Activated T-cell treated with anti-CD3 and anti-CD28 coated beads, Interleukin-2, amount 50 U/mL, for 72 hours (primary cell): ENCODE results near the gene PLIN4. TPM values are rescaled to one million over a fixed set of nuclear protein-coding genes. Genes with fewer than 3 reads are reported as not detected.
"Not testable (repeated sequence)": the region's sequence is repeated elsewhere in the genome, so short reads cannot be mapped to it uniquely, and the experiment has no call there.

Experiments used
- ATAC-seq, 2 donors: fragments of 150-1000 bp; cut with Tn5 transposase; replicated peaks in 1 of 2; 2 replicates each; pipeline ENCODE4 v1.10.0; 2021; ENCODE audit warnings: moderate library complexity in 2 of 2, mild to moderate bottlenecking in 1 of 2
- DNase-seq, 2 donors: peaks; one replicate each; pipeline ENCODE4 v3.0.0; 2021 to 2022; ENCODE audit warnings: mixed read lengths in 1 of 2
- H3K27ac Mint-ChIP-seq: one replicate; pipeline ENCODE4 v1.8.0; 2022; ENCODE audit warnings: mild to moderate bottlenecking, moderate library complexity, mixed read lengths
- H3K27me3 Mint-ChIP-seq: one replicate; pipeline ENCODE4 v1.8.0; 2022; ENCODE audit warnings: low read depth, mixed read lengths
- H3K36me3 Mint-ChIP-seq, 2 donors: one replicate each; pipeline ENCODE4 v1.8.0; 2022; ENCODE audit warnings: mixed read lengths in 2 of 2, mild to moderate bottlenecking in 1 of 2; ENCODE audit not compliant: insufficient read depth in 2 of 2
- H3K4me1 Mint-ChIP-seq: one replicate; pipeline ENCODE4 v1.8.0; 2022; ENCODE audit warnings: low read depth, mixed read lengths
- H3K4me3 Mint-ChIP-seq, 2 donors: one replicate each; pipeline ENCODE4 v1.8.0; 2022; ENCODE audit warnings: mild to moderate bottlenecking in 2 of 2, mixed read lengths in 2 of 2, moderate library complexity in 2 of 2
- H3K9me3 Mint-ChIP-seq, 2 donors: one replicate each; pipeline ENCODE4 v1.8.0; 2022; ENCODE audit warnings: mixed read lengths in 2 of 2
- total RNA-seq, 2 donors: library from RNA; stranded (reverse); gene quantifications; one replicate each; pipeline ENCODE4 v1.2.3, GENCODE V29; 2022

The PLIN4 gene
- total RNA-seq, 2 donors from 2014 or later, result 0.05 to 0.12 TPM

- peaks cover 13% of the 10 kb centered on the region for H3K27me3 Mint-ChIP-seq
- no peaks in the 10 kb centered on the region for H3K4me1 Mint-ChIP-seq
- peaks cover 4 to 5% of the 10 kb centered on the region in 2 donors for H3K9me3 Mint-ChIP-seq
- no peak overlapping the region for H3K4me3 Mint-ChIP-seq
- no peak overlapping the region for H3K27ac Mint-ChIP-seq
- ATAC-seq (no peak), DNase-seq (no peak)
- no peaks in the 10 kb centered on the region for H3K36me3 Mint-ChIP-seq
These were observed 35.5 kb upstream of the PLIN4 start for GRCh38 chr19:4553775-4554174.

- Mint-ChIP-seq H3K9me3 (peaks cover 4 to 5% of the 10 kb centered on the region in 2 donors), H3K27ac (no peak overlapping the region), H3K4me1 (no peaks in the 10 kb centered on the region), H3K27me3 (peaks cover 13% of the 10 kb centered on the region), H3K36me3 (no peaks in the 10 kb centered on the region), H3K4me3 (no peak overlapping the region)
- no peak for ATAC-seq
- no peak for DNase-seq
These were observed 34.9 kb upstream of the PLIN4 start for GRCh38 chr19:4553092-4553695.

- Mint-ChIP-seq H3K27ac (no peak overlapping the region), H3K36me3 (no peaks in the 10 kb centered on the region), H3K27me3 (peaks cover 13% of the 10 kb centered on the region), H3K4me1 (no peaks in the 10 kb centered on the region), H3K9me3 (peaks cover 4 to 5% of the 10 kb centered on the region in 2 donors), H3K4me3 (no peak overlapping the region)
- DNase-seq, result no peak
- ATAC-seq, result no peak
These were observed 34.2 kb upstream of the PLIN4 start for GRCh38 chr19:4552525-4552819.

- Mint-ChIP-seq H3K27me3 (peaks cover 13% of the 10 kb centered on the region), H3K4me3 (no peak overlapping the region)
These were observed 32.3 kb upstream of the PLIN4 start for GRCh38 chr19:4550479-4551050.

GRCh38 chr19:4550018-4550417, 31.7 kb upstream of the PLIN4 start:
- no peaks in the 10 kb centered on the region for H3K4me1 Mint-ChIP-seq
- no peak overlapping the region for H3K4me3 Mint-ChIP-seq
- peaks cover 13% of the 10 kb centered on the region for H3K27me3 Mint-ChIP-seq
- DNase-seq, result no peak
- peaks cover 4 to 5% of the 10 kb centered on the region in 2 donors for H3K9me3 Mint-ChIP-seq
- no peaks in the 10 kb centered on the region for H3K36me3 Mint-ChIP-seq
- no peak for ATAC-seq
- no peak overlapping the region for H3K27ac Mint-ChIP-seq

More at GRCh38 chr19:4550479-4551050, 32.3 kb upstream of the PLIN4 start:
- ATAC-seq (no peak), DNase-seq (no peak)
- H3K27ac Mint-ChIP-seq, result no peak overlapping the region
- no peaks in the 10 kb centered on the region for H3K36me3 Mint-ChIP-seq
- no peaks in the 10 kb centered on the region for H3K4me1 Mint-ChIP-seq
- peaks cover 4 to 5% of the 10 kb centered on the region in 2 donors for H3K9me3 Mint-ChIP-seq

- no peaks in the 10 kb centered on the region for H3K4me1 Mint-ChIP-seq
- ATAC-seq (no peak), DNase-seq (no peak)
- peaks cover 11% of the 10 kb centered on the region for H3K27me3 Mint-ChIP-seq
- H3K27ac Mint-ChIP-seq, result no peak overlapping the region
- H3K36me3 Mint-ChIP-seq, result no peaks in the 10 kb centered on the region
- H3K4me3 Mint-ChIP-seq, result no peak overlapping the region
- H3K9me3 Mint-ChIP-seq, result peaks cover 4 to 5% of the 10 kb centered on the region in 2 donors
These were observed 29.9 kb upstream of the PLIN4 start for GRCh38 chr19:4548238-4548584.

- Mint-ChIP-seq H3K9me3 (peaks cover 0 to 1% of the 10 kb centered on the region in 2 donors), H3K27me3 (peaks cover 5% of the 10 kb centered on the region), H3K4me3 (no peak overlapping the region), H3K4me1 (no peaks in the 10 kb centered on the region), H3K36me3 (no peaks in the 10 kb centered on the region), H3K27ac (no peak overlapping the region)
- ATAC-seq, result no peak
- DNase-seq, result no peak
These were observed 29.3 kb upstream of the PLIN4 start for GRCh38 chr19:4547303-4548237.

- peaks cover 1 to 4% of the 10 kb centered on the region in 2 donors for H3K36me3 Mint-ChIP-seq
- peaks cover 13% of the 10 kb centered on the region for H3K4me1 Mint-ChIP-seq
- H3K27me3 Mint-ChIP-seq, result no peaks in the 10 kb centered on the region
- peaks cover 1 to 2% of the 10 kb centered on the region in 2 donors for H3K9me3 Mint-ChIP-seq
- no peak overlapping the region for H3K4me3 Mint-ChIP-seq
- ATAC-seq (no peak), DNase-seq (no peak)
- no peak overlapping the region for H3K27ac Mint-ChIP-seq
These were observed 25.8 kb upstream of the PLIN4 start for GRCh38 chr19:4543842-4544647.

GRCh38 chr19:4542896-4543841, 24.9 kb upstream of the PLIN4 start:
- no peak overlapping the region for H3K27ac Mint-ChIP-seq
- H3K4me1 Mint-ChIP-seq, result peaks cover 15% of the 10 kb centered on the region
- H3K4me3 Mint-ChIP-seq, result no peak overlapping the region
- peaks cover 1 to 2% of the 10 kb centered on the region in 2 donors for H3K9me3 Mint-ChIP-seq
- H3K27me3 Mint-ChIP-seq, result no peaks in the 10 kb centered on the region
- DNase-seq (no peak), ATAC-seq (no peak)
- H3K36me3 Mint-ChIP-seq, result peaks cover 1 to 4% of the 10 kb centered on the region in 2 donors

GRCh38 chr19:4541806-4542145, 23.5 kb upstream of the PLIN4 start:
- not testable (repeated sequence) for H3K36me3 Mint-ChIP-seq, DNase-seq, H3K4me3 Mint-ChIP-seq, ATAC-seq, H3K27ac Mint-ChIP-seq, H3K27me3 Mint-ChIP-seq, H3K9me3 Mint-ChIP-seq
- H3K4me1 Mint-ChIP-seq, result peaks cover 15% of the 10 kb centered on the region

GRCh38 chr19:4541114-4541805, 23.0 kb upstream of the PLIN4 start:
- no peak for DNase-seq
- Mint-ChIP-seq H3K4me1 (peaks cover 15% of the 10 kb centered on the region), H3K4me3 (no peak overlapping the region), H3K27me3 (no peaks in the 10 kb centered on the region), H3K9me3 (peaks cover 1 to 2% of the 10 kb centered on the region in 2 donors), H3K36me3 (peaks cover 1 to 4% of the 10 kb centered on the region in 2 donors), H3K27ac (no peak overlapping the region)
- no peak for ATAC-seq
